Loucy (cell line): Measurements from ENCODE around the gene RAPGEF5.

Experiments
- H2AFZ ChIP-seq: fragments of 200-600 bp; sonication (generic); 2 replicates; pipeline ENCODE4 v1.6.0; 2016; ENCODE audit warnings: antibody characterized with exemption, mild to moderate bottlenecking, low read length, moderate library complexity
- H3F3A ChIP-seq: fragments of 200-600 bp; 2 replicates; pipeline ENCODE4 v1.6.0; 2016; ENCODE audit warnings: antibody characterized with exemption, low read depth, mild to moderate bottlenecking
- H3K27me3 ChIP-seq: fragments of 200-600 bp; sonication (generic); 2 replicates; pipeline ENCODE4 v1.6.1; 2014; ENCODE audit warnings: low read length, mild to moderate bottlenecking; ENCODE audit not compliant: insufficient read depth, poor library complexity, severe bottlenecking
- H3K36me3 ChIP-seq: fragments of 200-600 bp; sonication (generic); 2 replicates; pipeline ENCODE4 v1.6.1; 2016; ENCODE audit warnings: low read length; ENCODE audit not compliant: insufficient read depth
- H3K4me1 ChIP-seq: fragments of 200-600 bp; sonication (generic); 2 replicates; pipeline ENCODE4 v1.5.1; 2014; ENCODE audit warnings: low read length, mild to moderate bottlenecking; ENCODE audit not compliant: insufficient read depth, poor library complexity, severe bottlenecking
- H3K4me2 ChIP-seq: fragments of 200-600 bp; sonication (generic); 2 replicates; pipeline ENCODE4 v1.6.0; 2014; ENCODE audit warnings: antibody characterized with exemption, low read length, low read depth, mild to moderate bottlenecking; ENCODE audit not compliant: poor library complexity, severe bottlenecking
- H3K4me3 ChIP-seq: fragments of 200-600 bp; sonication (generic); 2 replicates; pipeline ENCODE4 v1.5.1; 2014; ENCODE audit warnings: low read length, mild to moderate bottlenecking, mixed read lengths; ENCODE audit not compliant: poor library complexity, severe bottlenecking
- H3K79me2 ChIP-seq: fragments of 200-600 bp; sonication (generic); 2 replicates; pipeline ENCODE4 v1.6.1; 2014; ENCODE audit warnings: low read length; ENCODE audit not compliant: insufficient read depth
- H3K9ac ChIP-seq: fragments of 200-600 bp; sonication (generic); 2 replicates; pipeline ENCODE4 v1.6.0; 2014; ENCODE audit warnings: mild to moderate bottlenecking, low read depth, low read length, moderate library complexity; ENCODE audit not compliant: poor library complexity, severe bottlenecking
- H3K9me2 ChIP-seq: fragments of 200-600 bp; sonication (generic); replicated peaks from 2 replicates; pipeline ENCODE4 v1.6.1; 2016; ENCODE audit warnings: low read depth, low read length, mixed read lengths
- H3K9me3 ChIP-seq: fragments of 200-600 bp; sonication (generic); 2 replicates; pipeline ENCODE4 v1.6.1; 2014; ENCODE audit warnings: mild to moderate bottlenecking, antibody characterized with exemption, low read length, low read depth; ENCODE audit not compliant: insufficient read depth
- H4K20me1 ChIP-seq: fragments of 200-600 bp; sonication (generic); 2 replicates; pipeline ENCODE4 v1.6.0; 2014; ENCODE audit warnings: antibody characterized with exemption, low read length, mild to moderate bottlenecking; ENCODE audit not compliant: insufficient read depth, poor library complexity, severe bottlenecking
- EZH2phosphoT487 ChIP-seq: fragments of 200-600 bp; IDR thresholded peaks from 2 replicates; pipeline ENCODE4 v1.6.1; 2018; ENCODE audit warnings: antibody characterized with exemption, mild to moderate bottlenecking, moderate library complexity, borderline replicate concordance
- TF ChIP-seq, protein P1 (sequence below): fragments of 200-600 bp; sonication (generic); conservative IDR thresholded peaks from 2 replicates; pipeline ENCODE4 v1.5.1; 2014; ENCODE audit warnings: mild to moderate bottlenecking, antibody characterized with exemption, low read length

The RAPGEF5 gene

DNA sequence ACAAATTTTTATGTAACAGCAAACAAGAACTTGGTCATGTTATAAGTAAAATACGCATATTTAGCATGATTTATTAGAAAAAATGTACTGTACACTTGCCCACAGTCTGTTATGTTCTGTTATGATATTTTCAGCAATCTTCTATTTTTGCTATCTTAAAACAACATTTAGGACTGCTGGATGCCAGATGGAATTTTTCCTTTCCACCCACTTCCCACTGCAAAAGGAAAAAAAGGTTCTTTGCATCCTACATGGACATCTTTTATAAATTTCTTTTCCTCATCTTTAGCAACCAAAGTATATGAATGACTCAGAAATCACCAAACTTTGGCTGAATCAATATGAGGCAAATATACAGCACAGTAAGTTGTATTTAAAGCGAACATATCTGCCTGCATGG lies 146.0 kb downstream of the RAPGEF5 start:
- H3K9me2 ChIP-seq = no peaks in the 10 kb centered on the region
- H2AFZ ChIP-seq = no peak overlapping the region
- H3K9me3 ChIP-seq = no peaks in the 10 kb centered on the region
- no peak for TF ChIP-seq EZH2phosphoT487
- TF ChIP-seq, protein P1, sequence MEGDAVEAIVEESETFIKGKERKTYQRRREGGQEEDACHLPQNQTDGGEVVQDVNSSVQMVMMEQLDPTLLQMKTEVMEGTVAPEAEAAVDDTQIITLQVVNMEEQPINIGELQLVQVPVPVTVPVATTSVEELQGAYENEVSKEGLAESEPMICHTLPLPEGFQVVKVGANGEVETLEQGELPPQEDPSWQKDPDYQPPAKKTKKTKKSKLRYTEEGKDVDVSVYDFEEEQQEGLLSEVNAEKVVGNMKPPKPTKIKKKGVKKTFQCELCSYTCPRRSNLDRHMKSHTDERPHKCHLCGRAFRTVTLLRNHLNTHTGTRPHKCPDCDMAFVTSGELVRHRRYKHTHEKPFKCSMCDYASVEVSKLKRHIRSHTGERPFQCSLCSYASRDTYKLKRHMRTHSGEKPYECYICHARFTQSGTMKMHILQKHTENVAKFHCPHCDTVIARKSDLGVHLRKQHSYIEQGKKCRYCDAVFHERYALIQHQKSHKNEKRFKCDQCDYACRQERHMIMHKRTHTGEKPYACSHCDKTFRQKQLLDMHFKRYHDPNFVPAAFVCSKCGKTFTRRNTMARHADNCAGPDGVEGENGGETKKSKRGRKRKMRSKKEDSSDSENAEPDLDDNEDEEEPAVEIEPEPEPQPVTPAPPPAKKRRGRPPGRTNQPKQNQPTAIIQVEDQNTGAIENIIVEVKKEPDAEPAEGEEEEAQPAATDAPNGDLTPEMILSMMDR = no peak
- H3F3A ChIP-seq = no peaks in the 10 kb centered on the region
- no peak overlapping the region for H3K4me3 ChIP-seq
- no peaks in the 10 kb centered on the region for H3K36me3 ChIP-seq
- H3K79me2 ChIP-seq = no peaks in the 10 kb centered on the region
- no peak overlapping the region for H3K4me2 ChIP-seq
- peaks cover 44% of the 10 kb centered on the region for H3K4me1 ChIP-seq
- H3K9ac ChIP-seq = no peak overlapping the region
- H3K27me3 ChIP-seq = no peaks in the 10 kb centered on the region
- H4K20me1 ChIP-seq = no peaks in the 10 kb centered on the region

DNA sequence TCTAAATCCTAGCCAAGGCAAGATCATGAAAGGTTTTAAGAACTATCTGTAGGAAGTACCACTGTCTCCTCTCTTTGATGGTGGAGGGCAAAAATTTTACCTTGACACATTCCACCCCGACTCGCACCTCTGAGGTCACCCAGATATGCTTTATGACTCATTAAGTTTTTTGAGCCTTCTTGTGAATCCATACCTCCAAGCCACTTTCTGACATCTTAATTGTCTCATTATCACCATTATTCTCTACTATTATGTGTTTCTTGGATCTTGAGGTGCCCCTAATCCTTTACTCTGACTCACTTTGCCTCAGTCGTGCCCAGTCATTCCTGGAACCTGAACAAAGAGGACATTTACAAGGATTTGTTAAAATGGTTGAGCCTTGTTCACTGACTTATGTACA lies 146.6 kb downstream of the RAPGEF5 start:
- TF ChIP-seq EZH2phosphoT487 = no peak
- TF ChIP-seq, protein P1 = no peak
- Histone ChIP-seq H3K9me2 (no peaks in the 10 kb centered on the region), H3F3A (no peaks in the 10 kb centered on the region), H3K27me3 (no peaks in the 10 kb centered on the region), H4K20me1 (no peaks in the 10 kb centered on the region), H2AFZ (no peak overlapping the region), H3K4me3 (no peak overlapping the region), H3K4me2 (no peak overlapping the region), H3K4me1 (peaks cover 40% of the 10 kb centered on the region), H3K9me3 (no peaks in the 10 kb centered on the region), H3K79me2 (no peaks in the 10 kb centered on the region), H3K36me3 (no peaks in the 10 kb centered on the region), H3K9ac (no peak overlapping the region)

DNA sequence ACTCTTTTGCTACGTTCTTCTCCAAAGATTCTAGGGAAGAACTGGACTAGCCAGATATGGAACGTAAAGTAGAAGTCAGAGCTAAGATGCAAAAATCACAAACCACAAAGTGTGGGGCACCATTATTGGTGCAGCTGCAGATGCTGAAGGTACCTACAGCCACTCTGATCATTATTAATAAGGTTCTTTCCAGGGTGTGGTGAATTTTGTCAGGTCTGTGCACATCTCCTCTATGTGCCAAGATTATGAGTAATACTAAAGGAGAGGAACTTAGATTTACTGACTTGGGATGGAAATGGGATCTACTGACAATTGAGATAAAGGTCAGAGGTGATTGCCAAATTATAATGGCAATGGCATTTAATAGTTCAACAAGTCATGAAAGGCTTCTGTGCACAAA lies 148.2 kb downstream of the RAPGEF5 start:
- no peaks in the 10 kb centered on the region for H3F3A ChIP-seq
- H3K27me3 ChIP-seq = no peaks in the 10 kb centered on the region
- no peaks in the 10 kb centered on the region for H3K9me2 ChIP-seq
- H4K20me1 ChIP-seq = no peaks in the 10 kb centered on the region
- no peak overlapping the region for H2AFZ ChIP-seq
- H3K9me3 ChIP-seq = no peaks in the 10 kb centered on the region
- no peak overlapping the region for H3K9ac ChIP-seq
- H3K4me1 ChIP-seq = peaks cover 32% of the 10 kb centered on the region
- TF ChIP-seq, protein P1 = no peak
- TF ChIP-seq EZH2phosphoT487 = no peak
- H3K4me3 ChIP-seq = no peak overlapping the region
- no peaks in the 10 kb centered on the region for H3K79me2 ChIP-seq
- no peaks in the 10 kb centered on the region for H3K36me3 ChIP-seq
- no peak overlapping the region for H3K4me2 ChIP-seq
